IMR-90 (cell line): ENCODE data around the gene NOVA2. TPM values are rescaled to one million over a fixed set of nuclear protein-coding genes. Genes with fewer than 3 reads are reported as not detected.

Experiments used
- ATAC-seq: fragments of 200-7000 bp; cut with Tn5 transposase; 2 replicates; pipeline ENCODE4 v1.9.1; 2020; ENCODE audit warnings: low read depth, mild to moderate bottlenecking, moderate library complexity
- BruUV-seq: library from RNA; stranded (reverse); fragments of 400-500 nt; replicated peaks from 2 replicates; lab custom pipeline; 2021; lab: Mats Ljungman, UMichigan
- CTCF ChIA-PET: fragments of 300-600 bp; formaldehyde crosslinking; extraction: SDS; loops from one replicate; lab custom pipeline; 2021; ENCODE audit warnings: antibody characterized with exemption; lab: Yijun Ruan, JAX
- POLR2A ChIA-PET: fragments of 300-600 bp; sonication (Branson Sonifier 250); formaldehyde crosslinking; loops from one replicate; lab custom pipeline; 2022; ENCODE audit warnings: antibody characterized with exemption; ENCODE audit not compliant: unreplicated experiment; lab: Charles Lee
- DNase-seq: peaks from one replicate; pipeline ENCODE4 v3.0.0; 2013
- H2AFZ ChIP-seq: replicated peaks from 2 replicates; pipeline ENCODE3; 2013; ENCODE audit warnings: low read length, mild to moderate bottlenecking; ENCODE audit not compliant: poor library complexity
- H2AK5ac ChIP-seq: 2 replicates; pipeline ENCODE4 v1.6.1; 2013; ENCODE audit warnings: low read depth, low read length, inconsistent platforms
- H2AK9ac ChIP-seq: replicated peaks from 2 replicates; pipeline ENCODE3; 2013; ENCODE audit warnings: mild to moderate bottlenecking, low read depth, low read length, moderate library complexity; ENCODE audit not compliant: poor library complexity
- H2BK120ac ChIP-seq: 2 replicates; pipeline ENCODE4 v1.6.1; 2013; ENCODE audit warnings: low read depth, low read length, inconsistent platforms
- H2BK15ac ChIP-seq: 3 replicates; pipeline ENCODE4 v1.6.1; 2013; ENCODE audit warnings: low read depth, low read length, inconsistent platforms
- H2BK20ac ChIP-seq: 2 replicates; pipeline ENCODE4 v1.6.1; 2013; ENCODE audit warnings: low read depth, mild to moderate bottlenecking, inconsistent platforms, low read length, moderate library complexity
- H2BK5ac ChIP-seq: 2 replicates; pipeline ENCODE4 v1.6.1; 2013; ENCODE audit warnings: mild to moderate bottlenecking, low read depth, low read length, inconsistent platforms; ENCODE audit not compliant: poor library complexity, severe bottlenecking
- H3K14ac ChIP-seq: replicated peaks from 2 replicates; pipeline ENCODE4 v1.6.1; 2013; ENCODE audit warnings: low read depth, low read length, inconsistent platforms
- H3K18ac ChIP-seq: 2 replicates; pipeline ENCODE4 v1.6.1; 2013; ENCODE audit warnings: low read depth, low read length, control low read depth
- H3K23ac ChIP-seq: 2 replicates; pipeline ENCODE4 v1.6.1; 2013; ENCODE audit warnings: low read depth, low read length, inconsistent platforms
- H3K27ac ChIP-seq: 2 replicates; pipeline ENCODE4 v1.5.1; 2013; ENCODE audit warnings: mild to moderate bottlenecking, control low read depth, low read length; ENCODE audit not compliant: insufficient read depth
- H3K27me3 ChIP-seq: 2 replicates; pipeline ENCODE4 v1.6.1; 2013; ENCODE audit warnings: low read length; ENCODE audit not compliant: control insufficient read depth, insufficient read depth
- H3K36me3 ChIP-seq: 2 replicates; pipeline ENCODE4 v1.6.1; 2013; ENCODE audit warnings: low read length, mixed read lengths; ENCODE audit not compliant: control insufficient read depth, insufficient read depth
- H3K4ac ChIP-seq: 2 replicates; pipeline ENCODE4 v1.6.1; 2013; ENCODE audit warnings: low read depth, low read length, inconsistent platforms
- H3K4me1 ChIP-seq: 2 replicates; pipeline ENCODE4 v1.6.1; 2013; ENCODE audit warnings: low read length, mixed read lengths; ENCODE audit not compliant: control insufficient read depth, insufficient read depth
- H3K4me2 ChIP-seq: 2 replicates; pipeline ENCODE4 v1.6.1; 2013; ENCODE audit warnings: low read depth, mild to moderate bottlenecking, control low read depth, low read length, moderate library complexity
- H3K4me3 ChIP-seq: 2 replicates; pipeline ENCODE4 v1.5.1; 2013; ENCODE audit warnings: low read depth, mild to moderate bottlenecking, control low read depth, low read length, moderate library complexity; ENCODE audit not compliant: insufficient read depth
- H3K56ac ChIP-seq: 2 replicates; pipeline ENCODE4 v1.6.1; 2013; ENCODE audit warnings: low read length, inconsistent platforms; ENCODE audit not compliant: insufficient read depth; ENCODE audit errors: extremely low read depth
- H3K79me1 ChIP-seq, 2 experiments: 2 replicates each; pipeline ENCODE4 v1.6.1; 2013; ENCODE audit warnings: low read length in 2 of 2, inconsistent platforms in 1 of 2, low read depth in 1 of 2
- H3K9ac ChIP-seq: 2 replicates; pipeline ENCODE4 v1.6.1; 2013; ENCODE audit warnings: low read depth, low read length, control low read depth
- H3K9me1 ChIP-seq: 2 replicates; pipeline ENCODE4 v1.6.1; 2013; ENCODE audit warnings: low read length, inconsistent platforms; ENCODE audit not compliant: insufficient read depth
- H3K9me3 ChIP-seq: 2 replicates; pipeline ENCODE4 v1.6.1; 2013; ENCODE audit warnings: low read length; ENCODE audit not compliant: control insufficient read depth, insufficient read depth
- H4K20me1 ChIP-seq: 2 replicates; pipeline ENCODE4 v1.6.1; 2013; ENCODE audit warnings: low read length, inconsistent platforms; ENCODE audit not compliant: insufficient read depth
- H4K5ac ChIP-seq: 2 replicates; pipeline ENCODE4 v1.6.1; 2013; ENCODE audit warnings: mild to moderate bottlenecking, low read depth, low read length, control low read depth
- H4K8ac ChIP-seq, 2 experiments: 2 replicates each; pipeline ENCODE4 v1.6.1; 2013; ENCODE audit warnings: low read depth in 2 of 2, low read length in 2 of 2, control low read depth in 1 of 2, inconsistent platforms in 1 of 2
- H4K91ac ChIP-seq: 2 replicates; pipeline ENCODE4 v1.6.1; 2013; ENCODE audit warnings: low read depth, low read length, inconsistent platforms; ENCODE audit not compliant: insufficient read depth
- NFE2L2 ChIP-seq: fragments of 150-350 bp; IDR thresholded peaks from 2 replicates; pipeline ENCODE4 v1.6.1; 2016; ENCODE audit warnings: low read depth, mild to moderate bottlenecking, low read length
- RFX5 ChIP-seq: IDR thresholded peaks from 2 replicates; pipeline ENCODE4 v1.8.0; 2012; ENCODE audit warnings: low read depth, mild to moderate bottlenecking, low read length, moderate library complexity
- USF2 ChIP-seq: fragments of 150-350 bp; IDR thresholded peaks from 2 replicates; pipeline ENCODE4 v1.6.1; 2017; ENCODE audit warnings: mild to moderate bottlenecking, antibody characterized with exemption, low read length, low read depth
- WGBS, 2 experiments: methylation state at CpG; one replicate each; pipeline versions ENCODE4 v1.1.5 to v1.1.7; 2013; ENCODE audit warnings: missing lambda C conversion rate in 2 of 2; ENCODE audit not compliant: insufficient read length in 1 of 2; ENCODE audit errors: extremely low coverage in 2 of 2; 5-methylcytosine and 5-hydroxymethylcytosine counted together
- dilution Hi-C: fragments of 300-500 bp; cut with HindIII; formaldehyde crosslinking; loops from one replicate; pipeline ENCODE4 v1.14.3; 2018; ENCODE audit warnings: low sequenced_read_pairs; ENCODE audit not compliant: unreplicated experiment
- in situ Hi-C: fragments of 300-500 bp; cut with MboI; formaldehyde crosslinking; loops from 3 replicates; pipeline ENCODE4 v1.14.3; 2019; ENCODE audit warnings: low sequenced_read_pairs, inconsistent platforms, mixed read lengths
- intact Hi-C: fragments of 100-400 bp; cut with micrococcal nuclease; formaldehyde crosslinking; loops from 2 replicates; pipeline ENCODE4 v1.10.0; 2022
- polyA plus RNA-seq, 3 experiments: library from polyadenylated mRNA; depleted of rRNA; stranded (reverse); fragments of >200 nt; gene quantifications; 2 replicates each; pipeline ENCODE4 v1.2.3, GENCODE V29; 2012; ENCODE audit warnings: low replicate concordance in 1 of 3
- total RNA-seq: library from RNA; depleted of rRNA; stranded (reverse); fragments of >200 nt; gene quantifications from 2 replicates; pipeline ENCODE4 v1.2.3, GENCODE V29; 2012

The NOVA2 gene
- total and polyA plus RNA-seq, 2 of the 4 experiments (the other 2 are of a cell fraction), result 0.03 TPM; not detected in 1

DNA sequence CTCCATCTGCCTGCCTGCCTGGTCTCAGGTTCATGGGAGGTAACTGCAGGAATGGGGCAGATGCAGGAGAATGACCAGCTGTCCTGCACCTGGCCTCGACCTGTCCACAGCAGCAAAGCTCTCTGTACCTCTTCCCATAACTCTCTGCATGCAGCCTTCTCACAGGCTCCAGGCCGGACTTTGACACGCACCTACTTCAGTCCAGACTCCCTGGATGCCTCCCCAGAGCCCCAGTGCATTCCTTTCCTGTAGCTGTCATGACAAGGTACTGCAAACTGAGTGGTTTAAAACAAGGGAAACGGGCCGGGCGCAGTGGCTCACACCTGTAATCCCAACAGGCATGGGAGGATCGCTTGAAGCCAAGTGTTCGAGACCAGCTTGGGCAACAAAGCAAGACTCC, 62.4 kb downstream of the NOVA2 start:
- Histone ChIP-seq H2AK5ac (no peak overlapping the region), H3K4me3 (no peak overlapping the region), H2AK9ac (no peak overlapping the region), H3K18ac (no peak overlapping the region), H3K4me1 (no peaks in the 10 kb centered on the region), H3K4ac (no peak overlapping the region), H4K20me1 (no peaks in the 10 kb centered on the region), H3K9me1 (peaks cover 3% of the 10 kb centered on the region; the same call in 1 of the 2 replicates), H2BK20ac (no peak overlapping the region), H2BK5ac (no peak overlapping the region), H3K9me3 (no peaks in the 10 kb centered on the region), H3K36me3 (no peaks in the 10 kb centered on the region), H3K4me2 (no peak overlapping the region), H3K27me3 (peaks cover 28% of the 10 kb centered on the region), H4K8ac (no peak overlapping the region), H2AFZ (no peak overlapping the region), H3K27ac (no peak overlapping the region), H3K23ac (no peak overlapping the region), H3K79me1 (no peaks in the 10 kb centered on the region), H2BK120ac (no peak overlapping the region), H3K56ac (no peak overlapping the region), H3K14ac (no peak overlapping the region), H4K5ac (no peak overlapping the region), H2BK15ac (no peak overlapping the region), H3K9ac (no peak overlapping the region), H4K91ac (no peak overlapping the region)
- POLR2A ChIA-PET, result no interaction called here
- dilution Hi-C loops, result no loop called here
- intact Hi-C loops, result no loop called here
- in situ Hi-C loops, result no loop called here
- no peak for DNase-seq
- no TSS peak for BruUV-seq
- CTCF ChIA-PET, result no interaction called here
- TF ChIP-seq USF2 (no peak), RFX5 (no peak), NFE2L2 (no peak)
- WGBS, 2 experiments, result no CpG with 5 or more reads among the region's 8 CpGs
- ATAC-seq, result no peak
